GM18498 (cell line): ENCODE results near the gene SCOC.
A peak's percentile ranks its signal among the peaks of the same experiment; 100 is the strongest.

ENCODE experiments used
- ATAC-seq: cut with Tn5 transposase; IDR thresholded peaks from one replicate; pipeline ENCODE4 v1.9.1; 2021; ENCODE audit warnings: mild to moderate bottlenecking, moderate library complexity; ENCODE audit not compliant: unreplicated experiment

Gene SCOC

DNA sequence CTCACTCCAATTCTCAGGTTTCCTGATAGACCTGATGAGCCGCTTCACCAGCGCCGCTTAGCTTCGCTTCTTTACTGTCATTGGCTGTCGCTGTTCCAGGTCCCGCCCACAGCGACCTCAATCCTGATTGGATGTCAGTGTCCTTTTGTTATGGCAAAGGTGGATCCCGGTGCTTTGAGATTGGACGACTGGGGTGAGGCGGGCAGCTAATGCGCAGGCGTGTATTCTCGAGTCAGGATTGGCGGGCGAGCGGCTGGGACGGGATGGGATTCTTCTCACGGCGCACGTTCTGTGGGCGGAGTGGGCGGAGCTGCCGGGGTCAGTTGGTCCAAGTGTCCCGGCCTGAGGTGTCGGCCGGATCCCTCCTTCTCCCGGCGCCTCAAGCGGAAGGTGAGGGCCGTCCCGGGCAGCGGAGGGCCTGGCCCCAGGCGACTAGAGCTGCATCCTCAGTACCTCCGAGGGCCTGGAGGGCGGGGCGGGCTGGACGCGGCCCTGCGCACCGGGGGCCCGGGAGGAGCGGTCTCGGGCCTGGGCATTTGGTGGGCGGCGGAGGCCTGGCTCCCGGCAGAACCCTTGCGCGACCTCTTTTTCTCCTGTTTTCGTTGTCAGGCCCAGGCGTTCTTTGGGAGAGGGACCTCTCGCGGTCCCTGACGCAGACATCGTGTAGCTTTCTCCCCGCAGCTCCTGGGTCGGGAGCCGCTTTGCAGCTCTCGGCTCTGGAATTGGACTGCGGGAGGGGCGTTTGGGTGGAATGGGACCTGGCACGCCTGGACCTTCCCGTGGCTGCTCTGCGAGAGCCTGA lies at the start of gene SCOC:
Gene SCOC (plus strand): TSS at position 319 of the 802 bp plus-strand sequence. CDS start 5,525 bp downstream, outside the sequence.
- peak; percentile 98 for ATAC-seq

GRCh38 chr4:140326395-140326993 lies 47.0 kb upstream of the SCOC start:
- ATAC-seq: no peak

DNA sequence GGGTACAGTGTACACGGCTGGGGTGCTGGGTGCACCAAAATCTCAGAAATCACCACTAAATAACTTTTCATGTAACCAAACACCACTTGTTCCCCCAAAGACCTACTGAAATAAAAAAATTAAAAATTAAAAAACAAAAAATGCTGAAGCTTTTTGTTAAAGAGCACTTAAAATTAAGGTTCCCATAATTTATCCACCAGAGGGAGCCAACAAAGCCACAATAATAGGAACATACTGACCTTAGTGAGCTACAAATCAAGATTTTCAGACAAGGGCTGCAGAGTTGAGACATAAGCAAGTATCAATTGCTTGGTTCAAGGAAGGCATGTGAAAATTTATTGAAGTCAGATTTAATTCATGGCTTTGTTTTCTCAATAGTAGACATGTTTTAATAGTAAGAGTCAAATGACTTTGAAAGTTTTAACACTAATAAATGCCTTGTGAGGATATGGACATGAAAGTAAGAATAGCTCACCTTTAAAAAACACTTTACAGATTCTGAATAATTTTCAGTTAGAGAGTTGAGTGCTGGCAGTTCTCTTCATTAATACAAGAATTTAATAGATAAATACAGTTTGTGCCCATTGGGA lies 43.0 kb upstream of the SCOC start:
- ATAC-seq: no peak

DNA sequence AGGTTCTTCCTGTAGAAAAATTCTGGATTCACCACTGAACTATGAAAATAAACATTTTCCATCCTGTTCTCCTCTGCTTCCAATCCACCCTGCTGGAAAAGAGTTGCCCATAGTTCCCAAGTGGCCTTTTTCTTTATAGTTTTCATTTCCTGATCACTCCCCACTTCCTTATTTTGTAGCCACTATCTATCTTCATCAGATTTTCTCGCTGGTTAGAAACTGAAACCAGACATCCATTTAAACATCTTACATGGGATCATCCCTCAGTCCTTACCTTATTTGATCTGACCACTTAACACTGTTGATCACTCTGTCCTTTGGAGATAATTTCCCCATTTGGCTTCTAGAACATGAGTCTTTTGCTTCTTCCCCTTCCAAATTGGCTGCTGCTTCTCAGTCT lies 42.2 kb upstream of the SCOC start:
- ATAC-seq: no peak

DNA sequence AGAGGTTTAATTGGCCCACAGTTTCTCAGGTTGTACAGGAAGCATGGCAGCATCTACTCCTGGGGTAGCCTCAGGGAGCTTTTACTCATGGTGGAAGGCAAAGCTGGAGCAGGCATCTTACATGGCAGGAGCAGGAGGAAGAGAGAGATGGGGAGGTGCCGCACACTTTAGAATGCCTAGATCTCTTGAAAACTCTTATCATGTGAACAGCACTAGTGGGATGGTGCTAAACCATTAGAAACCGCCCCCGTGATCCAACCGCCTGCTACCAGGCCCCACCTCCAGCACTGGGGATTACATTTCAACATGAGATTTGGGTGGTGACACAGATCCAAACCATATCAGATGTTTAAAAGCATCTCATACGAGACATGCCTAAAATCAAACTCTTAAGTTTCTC lies 41.6 kb upstream of the SCOC start:
- no peak for ATAC-seq

GRCh38 chr4:140332734-140333133 lies 40.7 kb upstream of the SCOC start:
- ATAC-seq: no peak

DNA sequence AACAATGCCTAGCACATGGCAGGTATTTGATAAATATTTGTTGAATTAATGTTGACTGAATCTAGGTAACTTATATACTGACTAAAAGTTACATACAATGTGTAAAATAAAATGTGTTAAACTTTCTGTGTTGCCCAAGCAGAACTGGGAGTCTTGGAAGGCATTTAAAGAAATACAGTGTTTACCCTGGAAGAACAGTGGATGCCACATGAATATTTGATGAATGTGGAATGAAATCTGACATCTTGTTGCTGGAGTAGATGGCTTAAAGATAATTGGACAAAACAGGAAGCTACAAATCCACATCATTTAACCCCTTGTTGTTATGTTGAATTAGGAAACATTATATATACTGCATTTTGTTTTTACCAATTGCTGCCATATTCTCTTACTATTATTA lies 39.9 kb upstream of the SCOC start:
- no peak for ATAC-seq

- ATAC-seq: no peak
Observed at GRCh38 chr4:140335076-140335475, 38.4 kb upstream of the SCOC start.

GRCh38 chr4:140336730-140337129 lies 36.7 kb upstream of the SCOC start:
- no peak for ATAC-seq

DNA sequence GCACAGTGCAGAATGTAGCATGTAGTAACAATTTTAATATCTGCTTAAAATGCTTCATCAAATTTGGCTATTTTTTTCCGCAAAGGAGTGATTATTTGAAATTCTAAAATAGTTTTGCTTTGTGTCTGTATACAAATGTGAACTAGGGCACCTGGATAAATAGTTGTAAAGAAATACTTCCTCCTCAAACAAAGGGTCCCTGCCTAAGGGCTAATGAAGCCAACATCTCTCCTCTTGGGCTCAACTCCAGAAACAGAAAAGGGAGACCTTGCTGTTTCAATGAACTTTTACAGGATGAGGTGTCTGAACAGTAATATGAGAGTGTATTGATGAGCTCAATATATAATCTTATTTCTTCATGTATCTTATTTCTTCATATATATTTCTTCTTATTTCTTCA lies 30.8 kb upstream of the SCOC start:
- no peak for ATAC-seq

GRCh38 chr4:140343303-140343702 lies 30.1 kb upstream of the SCOC start:
- ATAC-seq: peak; percentile 86

DNA sequence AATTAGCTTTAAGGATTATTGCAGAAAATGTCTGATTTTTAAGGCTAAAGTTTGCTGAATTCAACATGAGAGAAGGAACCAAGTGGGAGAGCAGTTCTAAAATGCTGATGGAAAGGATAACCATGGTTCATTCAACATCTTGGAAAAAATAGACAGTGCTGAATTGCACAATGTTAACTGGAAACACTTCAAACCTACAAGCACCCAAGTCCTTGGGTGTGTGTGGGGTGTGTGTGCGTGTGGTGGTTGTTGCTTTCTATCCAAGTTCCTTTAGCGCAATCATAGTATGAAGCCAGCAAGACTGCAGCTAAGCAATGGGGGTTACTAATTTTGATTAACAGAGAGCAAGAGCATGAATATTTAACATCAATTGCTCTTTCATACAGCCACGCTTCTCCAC lies 29.3 kb upstream of the SCOC start:
- ATAC-seq: no peak

- ATAC-seq: no peak
Observed at GRCh38 chr4:140344621-140345020, 28.8 kb upstream of the SCOC start.

- no peak for ATAC-seq
Observed at GRCh38 chr4:140346136-140346535, 27.3 kb upstream of the SCOC start.

DNA sequence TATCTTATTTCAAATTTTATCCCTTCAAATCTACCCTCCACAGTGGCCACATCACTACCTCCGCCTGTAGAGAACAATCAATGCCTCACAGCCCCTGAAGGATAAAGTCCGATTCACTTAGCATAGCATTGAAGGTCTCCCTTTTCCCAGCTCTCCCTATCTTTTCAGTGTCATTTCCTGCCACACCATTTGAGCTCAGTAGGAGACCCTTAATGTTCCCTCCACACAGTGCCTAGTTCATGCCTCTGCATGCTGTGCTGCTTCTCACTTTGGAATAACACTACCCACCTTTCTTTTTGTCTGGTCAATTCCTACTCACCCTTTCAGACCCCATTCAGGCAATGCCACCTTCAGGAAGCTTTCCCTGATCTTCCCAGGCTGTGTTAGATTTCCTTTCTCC lies 23.6 kb upstream of the SCOC start:
- ATAC-seq: no peak

DNA sequence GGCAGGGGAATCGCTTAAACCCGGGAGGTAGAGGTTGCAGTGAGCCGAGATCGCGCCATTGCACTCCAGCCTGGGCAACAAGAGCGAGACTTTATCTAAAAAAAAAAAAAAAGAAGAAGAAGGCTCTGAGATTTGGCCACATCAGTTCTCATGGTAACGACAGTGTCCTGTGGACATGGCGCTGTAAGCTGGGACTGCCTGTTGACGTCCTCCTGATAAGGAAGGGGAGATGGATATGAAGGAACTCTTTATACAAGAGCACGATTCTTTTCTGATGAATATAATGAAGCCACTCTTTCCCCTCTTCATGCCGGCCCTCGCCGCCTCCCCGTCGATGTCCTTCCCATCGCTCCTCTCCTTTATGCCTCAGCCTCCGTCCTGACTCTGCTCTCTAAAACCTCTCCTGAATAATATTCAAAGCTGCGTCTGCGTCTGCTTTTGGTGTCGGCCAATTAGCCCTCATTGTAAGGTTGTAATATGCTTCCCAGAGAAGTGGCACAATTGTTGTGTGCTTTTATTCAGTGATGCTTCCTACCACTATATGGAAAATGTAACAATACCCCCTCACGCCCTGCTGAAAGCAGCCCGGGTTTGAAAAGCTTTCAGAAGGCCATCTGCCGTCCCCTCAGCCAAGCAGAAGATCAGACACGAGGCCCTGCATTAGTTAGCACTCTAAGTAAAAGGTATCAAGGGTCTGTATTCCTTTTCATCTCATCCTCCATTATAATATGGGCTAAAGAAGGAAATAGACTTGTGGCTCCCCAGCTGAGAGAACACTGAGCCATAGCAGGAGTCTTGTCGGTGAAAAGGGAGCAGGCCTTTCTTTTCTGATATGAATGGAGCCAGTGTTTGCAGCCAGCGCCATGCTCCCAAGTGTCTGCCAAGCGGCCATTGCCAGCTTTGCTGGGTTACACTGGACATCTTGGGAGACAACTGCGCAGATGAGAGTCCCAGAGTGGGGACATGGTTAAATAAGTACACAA lies 22.1 kb upstream of the SCOC start:
- ATAC-seq: no peak

DNA sequence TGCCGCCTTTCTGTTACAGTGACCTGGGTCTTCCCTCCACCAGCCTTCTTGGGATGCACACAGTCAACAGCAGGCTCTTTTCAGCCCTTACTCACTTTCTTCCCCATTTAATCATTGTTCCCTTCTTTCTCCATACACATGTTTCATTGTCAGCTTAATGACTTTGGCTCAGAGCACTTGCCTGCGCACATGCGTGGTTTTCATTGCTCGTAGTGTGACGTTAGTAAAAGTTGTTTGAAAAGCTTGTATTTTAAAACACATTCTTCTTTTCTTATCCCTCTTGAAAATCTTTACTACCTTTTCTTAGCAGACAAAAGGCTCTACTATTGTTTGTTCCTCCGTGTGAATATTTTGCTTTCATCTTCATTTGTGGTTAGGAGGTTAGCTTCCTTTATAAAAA lies 19.7 kb upstream of the SCOC start:
- no peak for ATAC-seq

- no peak for ATAC-seq
Observed at GRCh38 chr4:140355288-140355687, 18.2 kb upstream of the SCOC start.

DNA sequence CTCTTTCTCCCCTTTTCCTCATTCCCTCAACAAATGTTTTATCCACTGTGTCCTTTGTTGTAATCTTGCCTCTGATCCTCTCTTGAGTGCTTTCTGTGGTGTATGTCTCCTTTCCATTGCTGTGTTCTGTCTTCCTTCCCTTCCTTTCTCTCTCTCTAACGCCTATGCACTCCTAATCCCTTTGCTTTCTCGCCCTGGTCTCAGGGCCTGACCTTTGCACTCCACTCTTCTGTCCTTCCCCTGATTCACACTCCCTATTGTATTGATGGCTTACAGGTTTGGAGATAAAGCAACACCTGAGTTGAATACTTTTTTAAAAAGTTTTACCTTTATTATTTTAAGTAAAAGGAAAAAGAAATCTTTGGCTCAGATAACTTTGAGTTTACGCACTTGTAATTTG lies 15.6 kb upstream of the SCOC start:
- no peak for ATAC-seq

GRCh38 chr4:140358281-140358680 lies 15.2 kb upstream of the SCOC start:
- ATAC-seq: no peak
